Measurements from ENCODE around the gene RPL31.

Gene RPL31

DNA sequence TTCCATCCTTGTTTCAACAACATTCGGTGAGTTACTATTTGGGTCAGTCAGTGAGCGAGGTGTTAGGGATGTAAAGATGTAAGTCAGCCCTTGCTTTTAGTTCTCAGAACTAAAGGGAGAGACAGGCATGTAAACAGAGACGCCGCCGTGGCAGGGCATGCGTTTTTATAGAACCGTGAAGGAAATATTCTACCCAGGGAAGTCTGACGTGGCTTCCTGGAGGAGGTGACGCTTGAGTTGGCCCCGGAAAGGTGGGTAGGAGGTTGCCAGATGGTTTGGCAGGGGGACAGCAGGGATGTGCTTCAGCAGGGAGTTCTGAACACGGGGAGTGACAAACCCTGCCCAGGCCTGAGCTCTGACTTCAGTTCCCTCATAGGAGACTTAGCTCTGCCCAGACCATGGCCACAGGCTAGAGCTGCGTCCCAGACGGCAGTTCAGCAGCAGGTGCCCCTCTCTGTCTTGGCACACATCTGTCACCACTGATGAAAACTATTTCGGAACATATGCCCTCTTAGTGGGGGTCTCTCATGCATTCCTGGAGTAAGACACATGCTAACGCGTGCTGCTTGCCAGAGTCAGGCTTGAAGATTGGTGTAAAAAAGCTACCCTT lies 23.4 kb upstream of the RPL31 start:
- no peaks in the 10 kb centered on the region for H3K79me2 ChIP-seq (ENCODE audit: insufficient read depth, low read depth)
- H3K9ac ChIP-seq = no peak overlapping the region
- no peak overlapping the region for H3K27ac ChIP-seq
- no peaks in the 10 kb centered on the region for H3K4me1 ChIP-seq (ENCODE audit: low read depth, poor library complexity, severe bottlenecking)
- no peak overlapping the region for H3K4me2 ChIP-seq
- no peak overlapping the region for H2AFZ ChIP-seq (ENCODE audit: low read depth)
- TF ChIP-seq, protein P1, sequence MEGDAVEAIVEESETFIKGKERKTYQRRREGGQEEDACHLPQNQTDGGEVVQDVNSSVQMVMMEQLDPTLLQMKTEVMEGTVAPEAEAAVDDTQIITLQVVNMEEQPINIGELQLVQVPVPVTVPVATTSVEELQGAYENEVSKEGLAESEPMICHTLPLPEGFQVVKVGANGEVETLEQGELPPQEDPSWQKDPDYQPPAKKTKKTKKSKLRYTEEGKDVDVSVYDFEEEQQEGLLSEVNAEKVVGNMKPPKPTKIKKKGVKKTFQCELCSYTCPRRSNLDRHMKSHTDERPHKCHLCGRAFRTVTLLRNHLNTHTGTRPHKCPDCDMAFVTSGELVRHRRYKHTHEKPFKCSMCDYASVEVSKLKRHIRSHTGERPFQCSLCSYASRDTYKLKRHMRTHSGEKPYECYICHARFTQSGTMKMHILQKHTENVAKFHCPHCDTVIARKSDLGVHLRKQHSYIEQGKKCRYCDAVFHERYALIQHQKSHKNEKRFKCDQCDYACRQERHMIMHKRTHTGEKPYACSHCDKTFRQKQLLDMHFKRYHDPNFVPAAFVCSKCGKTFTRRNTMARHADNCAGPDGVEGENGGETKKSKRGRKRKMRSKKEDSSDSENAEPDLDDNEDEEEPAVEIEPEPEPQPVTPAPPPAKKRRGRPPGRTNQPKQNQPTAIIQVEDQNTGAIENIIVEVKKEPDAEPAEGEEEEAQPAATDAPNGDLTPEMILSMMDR (conservative IDR thresholded peaks at IDR 0.05; ENCODE audit: low read depth, low read length) = no peak
- no peaks in the 10 kb centered on the region for H3K36me3 ChIP-seq (ENCODE audit: insufficient read depth)
- H3K4me3 ChIP-seq (IDR thresholded peaks at IDR 0.05; ENCODE audit: insufficient read depth, low read depth, low read length) = no peak overlapping the region
- no peaks in the 10 kb centered on the region for H3K27me3 ChIP-seq (ENCODE audit: insufficient read depth, low read depth)
- H4K20me1 ChIP-seq (ENCODE audit: insufficient read depth) = no peaks in the 10 kb centered on the region

DNA sequence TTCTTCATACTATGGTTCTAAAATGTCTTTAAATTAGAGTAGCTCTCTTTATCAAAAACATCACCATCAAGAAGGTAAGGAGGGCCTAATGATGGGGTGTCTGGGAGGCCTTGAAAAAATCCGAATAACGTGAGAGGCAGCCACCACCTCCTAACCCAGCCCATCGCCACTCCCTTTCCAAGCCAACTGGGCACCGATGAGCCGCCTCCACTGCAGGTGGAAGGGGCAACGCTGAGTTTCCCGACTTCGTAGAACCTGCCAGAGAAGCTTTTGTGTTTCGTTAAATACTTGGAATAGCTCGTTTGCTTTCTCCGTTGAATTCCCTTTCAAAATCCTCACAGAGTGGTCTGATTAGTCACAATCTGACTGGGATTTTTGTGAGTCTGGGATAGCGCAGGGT lies 22.0 kb upstream of the RPL31 start:
- no peaks in the 10 kb centered on the region for H3K79me2 ChIP-seq (ENCODE audit: insufficient read depth, low read depth)
- H3K4me2 ChIP-seq = no peak overlapping the region
- no peak overlapping the region for H3K27ac ChIP-seq
- H3K4me1 ChIP-seq (ENCODE audit: low read depth, poor library complexity, severe bottlenecking) = no peaks in the 10 kb centered on the region
- no peak overlapping the region for H3K9ac ChIP-seq
- no peaks in the 10 kb centered on the region for H3K27me3 ChIP-seq (ENCODE audit: insufficient read depth, low read depth)
- TF ChIP-seq, protein P1 (conservative IDR thresholded peaks at IDR 0.05; ENCODE audit: low read depth, low read length) = no peak
- no peak overlapping the region for H3K4me3 ChIP-seq (IDR thresholded peaks at IDR 0.05; ENCODE audit: insufficient read depth, low read depth, low read length)
- no peaks in the 10 kb centered on the region for H4K20me1 ChIP-seq (ENCODE audit: insufficient read depth)
- no peaks in the 10 kb centered on the region for H3K36me3 ChIP-seq (ENCODE audit: insufficient read depth)
- no peak overlapping the region for H2AFZ ChIP-seq (ENCODE audit: low read depth)

DNA sequence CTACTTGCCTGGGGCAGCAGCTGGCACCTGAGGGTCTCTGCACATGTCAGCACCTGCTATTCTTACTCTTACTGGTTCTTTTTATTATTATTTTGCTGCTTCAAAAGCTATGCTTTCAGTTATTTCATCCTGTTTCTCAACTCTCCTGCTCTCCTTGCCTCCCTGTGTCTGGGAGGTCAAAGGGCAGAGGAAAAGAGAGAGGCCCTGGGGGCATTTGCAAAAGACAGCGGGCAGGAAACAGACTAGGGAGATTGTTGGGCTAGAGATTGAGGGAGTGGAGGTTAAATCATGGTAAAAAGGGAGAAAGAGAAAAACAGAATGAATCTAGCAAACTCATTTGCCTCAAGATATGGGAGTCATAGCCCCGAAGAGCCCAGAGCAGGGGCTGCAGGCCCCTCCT lies 21.1 kb upstream of the RPL31 start:
- TF ChIP-seq, protein P1 (conservative IDR thresholded peaks at IDR 0.05; ENCODE audit: low read depth, low read length) = no peak
- Histone ChIP-seq H3K4me3 (IDR thresholded peaks at IDR 0.05; ENCODE audit: insufficient read depth, low read depth, low read length) (no peak overlapping the region), H3K27me3 (ENCODE audit: insufficient read depth, low read depth) (no peaks in the 10 kb centered on the region), H3K9ac (no peak overlapping the region), H2AFZ (ENCODE audit: low read depth) (no peak overlapping the region), H3K4me1 (ENCODE audit: low read depth, poor library complexity, severe bottlenecking) (no peaks in the 10 kb centered on the region), H3K27ac (no peak overlapping the region), H3K79me2 (ENCODE audit: insufficient read depth, low read depth) (no peaks in the 10 kb centered on the region), H4K20me1 (ENCODE audit: insufficient read depth) (no peaks in the 10 kb centered on the region), H3K4me2 (no peak overlapping the region), H3K36me3 (ENCODE audit: insufficient read depth) (no peaks in the 10 kb centered on the region)

GRCh38 chr2:100982431-100982861 lies 19.6 kb upstream of the RPL31 start:
- no peak overlapping the region for H3K4me2 ChIP-seq
- no peaks in the 10 kb centered on the region for H3K27me3 ChIP-seq (ENCODE audit: insufficient read depth, low read depth)
- TF ChIP-seq, protein P1 (conservative IDR thresholded peaks at IDR 0.05; ENCODE audit: low read depth, low read length) = no peak
- H3K79me2 ChIP-seq (ENCODE audit: insufficient read depth, low read depth) = no peaks in the 10 kb centered on the region
- no peak overlapping the region for H2AFZ ChIP-seq (ENCODE audit: low read depth)
- no peak overlapping the region for H3K27ac ChIP-seq
- H4K20me1 ChIP-seq (ENCODE audit: insufficient read depth) = no peaks in the 10 kb centered on the region
- H3K4me1 ChIP-seq (ENCODE audit: low read depth, poor library complexity, severe bottlenecking) = no peaks in the 10 kb centered on the region
- no peaks in the 10 kb centered on the region for H3K36me3 ChIP-seq (ENCODE audit: insufficient read depth)
- H3K9ac ChIP-seq = no peak overlapping the region
- H3K4me3 ChIP-seq (IDR thresholded peaks at IDR 0.05; ENCODE audit: insufficient read depth, low read depth, low read length) = no peak overlapping the region

Data from KMS-11 (cell line).